Measurements from ENCODE around the gene VPS51. TPM values are rescaled to one million over a fixed set of nuclear protein-coding genes. Genes with fewer than 3 reads are reported as not detected.

VPS51 gene
- total RNA-seq, 1 donor from 2014 or later: 94.9 TPM

GRCh38 chr11:65100674-65101350, 4.8 kb downstream of the VPS51 start:
- no peaks in the 10 kb centered on the region for H3K27me3 ChIP-seq (ENCODE audit: low read depth)
- intact Hi-C loops (cut with DNase I): no loop called here
- no peak for DNase-seq
- no peak for ATAC-seq
- no peak overlapping the region for H3K27ac ChIP-seq
- peaks cover 36% of the 10 kb centered on the region for H3K36me3 ChIP-seq
- TF ChIP-seq CTCF (IDR thresholded peaks at IDR 0.05): no peak
- no peaks in the 10 kb centered on the region for H3K9me3 ChIP-seq
- peaks cover 39% of the 10 kb centered on the region for H3K4me1 ChIP-seq
- H3K4me3 ChIP-seq: no peak overlapping the region

DNA sequence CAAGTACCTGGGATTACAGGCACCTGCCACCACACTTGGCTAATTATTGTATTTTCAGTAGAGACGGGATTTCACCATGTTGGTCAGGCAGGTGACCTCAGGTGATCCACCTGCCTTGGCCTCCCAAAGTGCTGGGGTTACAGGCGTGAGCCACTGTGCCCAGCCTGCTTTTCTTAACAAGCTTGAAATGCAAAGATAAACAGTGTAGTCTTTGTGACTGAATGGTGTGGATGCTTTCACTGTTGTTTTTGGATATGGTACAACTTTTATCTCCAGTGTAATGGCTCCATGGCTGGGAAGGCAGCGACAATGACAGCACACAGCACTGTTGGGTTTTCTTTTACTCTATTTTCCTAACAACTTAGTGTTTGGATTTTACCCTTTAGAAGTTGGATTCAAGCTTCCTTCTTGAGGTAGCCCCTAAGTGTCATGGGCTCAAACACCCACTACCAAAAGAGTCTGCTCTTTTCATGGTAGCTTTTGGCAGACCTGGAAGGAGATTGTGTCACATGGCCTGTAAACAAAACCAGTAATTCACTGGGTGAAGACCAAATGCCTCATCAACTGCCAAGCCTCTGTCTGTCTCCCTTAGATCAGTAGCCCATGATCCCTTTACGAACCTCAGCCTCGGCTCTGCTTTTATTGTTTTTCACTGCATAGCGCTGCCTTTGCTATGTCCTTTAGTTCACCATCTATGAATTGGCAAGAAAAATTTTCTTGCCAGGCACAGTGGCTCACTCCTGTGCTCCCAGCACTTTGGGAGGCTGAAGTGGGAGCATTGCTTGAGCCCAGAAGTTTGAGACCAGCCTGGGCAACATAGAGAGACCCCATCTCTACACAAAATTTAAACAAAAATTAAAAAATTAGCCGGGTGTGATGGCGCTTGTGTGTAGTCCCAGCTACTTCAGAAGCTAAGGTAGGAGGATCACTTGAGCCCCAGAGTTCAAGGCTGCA, 6.4 kb downstream of the VPS51 start:
- intact Hi-C loops (cut with DNase I): no loop called here
- no peaks in the 10 kb centered on the region for H3K9me3 ChIP-seq
- peak overlapping the region; percentile 11 for H3K27ac ChIP-seq
- no peak for DNase-seq
- TF ChIP-seq CTCF (IDR thresholded peaks at IDR 0.05): no peak
- peaks cover 31% of the 10 kb centered on the region for H3K4me1 ChIP-seq
- H3K4me3 ChIP-seq: no peak overlapping the region
- peaks cover 34% of the 10 kb centered on the region for H3K36me3 ChIP-seq
- no peaks in the 10 kb centered on the region for H3K27me3 ChIP-seq (ENCODE audit: low read depth)
- ATAC-seq: peak in 1 of 2 donors; percentile 61

DNA sequence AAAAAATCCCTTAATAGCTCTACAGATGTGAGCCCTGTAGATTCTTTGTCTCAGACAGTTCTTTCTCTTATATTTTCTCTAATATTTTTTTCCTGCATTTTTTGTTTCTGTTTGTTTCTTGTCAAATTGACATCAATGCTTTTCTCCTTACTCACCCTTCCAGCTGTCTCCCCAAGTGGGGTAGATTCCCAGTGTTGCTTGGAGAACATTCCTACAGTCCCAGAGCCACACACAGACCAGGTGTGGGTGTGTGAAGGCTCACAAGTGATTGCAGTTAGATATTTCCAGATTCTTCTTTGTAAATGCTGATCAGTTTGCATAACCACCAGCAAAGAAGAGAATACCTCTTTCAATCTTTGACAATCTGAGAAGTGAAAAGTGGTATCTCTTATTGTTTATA, 7.5 kb downstream of the VPS51 start:
- DNase-seq (no peak), ATAC-seq (no peak)
- Histone ChIP-seq H3K27ac (no peak overlapping the region), H3K4me1 (peaks cover 21% of the 10 kb centered on the region), H3K9me3 (no peaks in the 10 kb centered on the region), H3K27me3 (ENCODE audit: low read depth) (no peaks in the 10 kb centered on the region), H3K36me3 (peaks cover 34% of the 10 kb centered on the region), H3K4me3 (no peak overlapping the region)
- TF ChIP-seq CTCF (IDR thresholded peaks at IDR 0.05): no peak
- intact Hi-C loops (cut with DNase I): no loop called here

GRCh38 chr11:65104628-65105027, 8.6 kb downstream of the VPS51 start:
- no peak for DNase-seq
- Histone ChIP-seq H3K4me3 (no peak overlapping the region), H3K27ac (peak overlapping the region; percentile 60), H3K4me1 (peaks cover 18% of the 10 kb centered on the region), H3K27me3 (ENCODE audit: low read depth) (no peaks in the 10 kb centered on the region), H3K9me3 (no peaks in the 10 kb centered on the region), H3K36me3 (peaks cover 43% of the 10 kb centered on the region)
- no peak for ATAC-seq
- intact Hi-C loops (cut with DNase I): no loop called here
- TF ChIP-seq CTCF (IDR thresholded peaks at IDR 0.05): no peak

DNA sequence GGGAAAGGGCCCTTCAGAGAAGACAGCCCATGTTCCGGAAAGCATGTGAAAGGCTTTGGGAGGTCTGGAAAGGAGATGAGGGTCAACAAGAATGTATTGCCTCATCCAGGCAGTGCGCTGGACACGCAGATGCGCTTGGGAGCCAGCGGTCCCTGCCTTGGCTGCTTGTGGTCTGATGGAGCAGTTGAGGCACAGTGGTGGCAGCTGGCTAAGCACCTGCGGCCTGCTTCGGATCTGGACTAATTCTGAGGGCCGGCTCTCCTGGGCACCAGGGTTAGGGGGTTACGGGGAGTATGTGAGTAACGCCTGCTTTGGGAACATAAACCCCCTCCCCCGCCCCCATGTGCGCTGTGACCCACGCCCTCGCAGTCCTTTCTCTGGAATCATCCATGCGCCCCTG, 11.1 kb downstream of the VPS51 start:
- DNase-seq (no peak), ATAC-seq (no peak)
- intact Hi-C loops (cut with DNase I): no loop called here
- Histone ChIP-seq H3K27ac (no peak overlapping the region), H3K36me3 (peaks cover 48% of the 10 kb centered on the region), H3K9me3 (no peaks in the 10 kb centered on the region), H3K4me3 (no peak overlapping the region), H3K4me1 (peaks cover 35% of the 10 kb centered on the region), H3K27me3 (ENCODE audit: low read depth) (no peaks in the 10 kb centered on the region)
- TF ChIP-seq CTCF (IDR thresholded peaks at IDR 0.05): no peak

All from lower lobe of right lung (tissue), 2 donors.